ENCODE data around the gene NXNL1. TPM values are rescaled to one million over a fixed set of nuclear protein-coding genes. Genes with fewer than 3 reads are reported as not detected.

The NXNL1 gene
- total RNA-seq, 2 experiments from 2014 or later = not detected

DNA sequence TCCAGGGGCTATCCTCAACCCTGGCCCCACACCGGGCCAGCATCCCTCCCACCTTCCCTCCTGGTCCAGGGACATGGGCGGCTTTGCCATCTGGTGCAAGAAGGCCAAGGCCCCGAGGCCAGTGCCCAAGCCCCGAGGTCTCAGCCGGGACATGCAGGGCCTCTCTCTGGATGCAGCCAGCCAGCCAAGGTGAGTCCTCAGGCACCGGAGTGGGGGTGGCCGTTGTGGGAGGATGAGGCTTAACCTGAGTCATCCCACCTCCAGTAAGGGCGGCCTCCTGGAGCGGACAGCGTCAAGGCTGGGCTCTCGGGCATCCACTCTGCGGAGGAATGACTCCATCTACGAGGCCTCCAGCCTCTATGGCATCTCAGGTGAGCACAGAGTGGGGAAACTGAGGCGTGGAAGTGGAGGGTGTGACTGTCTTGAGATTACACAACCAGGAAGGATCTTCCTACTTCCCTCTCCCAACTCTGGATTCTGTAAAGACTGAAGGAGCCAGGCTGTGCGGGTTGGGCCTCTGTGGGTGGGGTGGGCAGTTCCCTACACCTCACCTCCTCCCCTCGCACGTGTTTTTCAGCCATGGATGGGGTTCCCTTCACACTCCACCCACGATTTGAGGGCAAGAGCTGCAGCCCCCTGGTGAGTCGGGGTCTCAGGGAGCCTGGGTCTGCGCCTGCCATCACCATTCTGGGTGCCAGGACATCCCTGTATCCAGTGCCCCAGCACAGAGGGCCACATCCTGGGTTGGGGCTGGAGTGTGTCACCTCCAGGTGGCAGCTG lies 37.1 kb downstream of the NXNL1 start:
- Mint-ChIP-seq H3K4me1 (ENCODE audit: low read depth) (peaks cover 17% of the 10 kb centered on the region), H3K9me3 (no peaks in the 10 kb centered on the region), H3K27me3 (ENCODE audit: low read depth) (no peaks in the 10 kb centered on the region), H3K36me3 (ENCODE audit: low read depth) (no peaks in the 10 kb centered on the region), H3K27ac (no peak overlapping the region), H3K4me3 (no peak overlapping the region)
- intact Hi-C loops (cut with micrococcal nuclease) = loop anchor here (2.0 kb wide), 1 partner anchor 25 kb away; the partner anchor contains the start of gene TMEM221
- CTCF ChIA-PET = interaction anchor here (0.7 kb wide), 1 partner anchor 312 kb away, joined by 4 read pairs; no protein-coding TSS in a partner anchor
- no peak for DNase-seq

GRCh38 chr19:17421942-17422341 lies 38.8 kb downstream of the NXNL1 start:
- Mint-ChIP-seq H3K36me3 (ENCODE audit: low read depth) (peaks cover 1% of the 10 kb centered on the region), H3K27ac (no peak overlapping the region), H3K27me3 (ENCODE audit: low read depth) (no peaks in the 10 kb centered on the region), H3K4me3 (no peak overlapping the region), H3K4me1 (ENCODE audit: low read depth) (peaks cover 17% of the 10 kb centered on the region), H3K9me3 (no peaks in the 10 kb centered on the region)
- no peak for DNase-seq
- CTCF ChIA-PET = interaction anchor here (0.6 to 1.3 kb wide), 2 partner anchors 19 to 302 kb away, joined by 4 to 5 read pairs; no protein-coding TSS in a partner anchor
- intact Hi-C loops (cut with micrococcal nuclease) = no loop called here

- H3K4me3 Mint-ChIP-seq = peak overlapping the region; percentile 87
- intact Hi-C loops (cut with micrococcal nuclease) = loop anchor here (1.0 kb wide), 1 partner anchor 25 kb away; no protein-coding TSS in a partner anchor
- no peak overlapping the region for H3K27ac Mint-ChIP-seq
- H3K27me3 Mint-ChIP-seq (ENCODE audit: low read depth) = no peaks in the 10 kb centered on the region
- H3K36me3 Mint-ChIP-seq (ENCODE audit: low read depth) = peaks cover 3% of the 10 kb centered on the region
- peak; percentile 52 for DNase-seq
- peaks cover 17% of the 10 kb centered on the region for H3K4me1 Mint-ChIP-seq (ENCODE audit: low read depth)
- CTCF ChIA-PET = interaction anchor here (1.0 to 1.4 kb wide), 3 partner anchors 8 to 26 kb away, joined by 4 to 5 read pairs (median 5); partner anchors contain the start of gene CCDC194
- H3K9me3 Mint-ChIP-seq = no peaks in the 10 kb centered on the region
Observed at GRCh38 chr19:17420475-17420924, 40.2 kb downstream of the NXNL1 start.

- Mint-ChIP-seq H3K27me3 (ENCODE audit: low read depth) (no peaks in the 10 kb centered on the region), H3K36me3 (ENCODE audit: low read depth) (peaks cover 3% of the 10 kb centered on the region), H3K4me1 (ENCODE audit: low read depth) (peaks cover 17% of the 10 kb centered on the region), H3K9me3 (no peaks in the 10 kb centered on the region), H3K27ac (peak within 1 kb of the TSS; percentile 87), H3K4me3 (peak within 1 kb of the TSS; percentile 87)
- CTCF ChIA-PET = interaction anchor here (0.6 to 1.7 kb wide), 8 partner anchors 9 to 46 kb away, joined by 3 to 8 read pairs (median 4); partner anchors contain the start of gene CCDC194
- intact Hi-C loops (cut with micrococcal nuclease) = loop anchor here (1.0 kb wide), 6 partner anchors 15 to 153 kb away; partner anchors contain the start of genes BABAM1, BST2, DDA1 and GTPBP3
- DNase-seq = peak; percentile 98
Observed at GRCh38 chr19:17419621-17420474, 40.9 kb downstream of the NXNL1 start, which contains the start of gene MVB12A. MVB12A (plus strand) TSS chr19:17420047; CDS start chr19:17420136, 89 bp downstream.

DNA sequence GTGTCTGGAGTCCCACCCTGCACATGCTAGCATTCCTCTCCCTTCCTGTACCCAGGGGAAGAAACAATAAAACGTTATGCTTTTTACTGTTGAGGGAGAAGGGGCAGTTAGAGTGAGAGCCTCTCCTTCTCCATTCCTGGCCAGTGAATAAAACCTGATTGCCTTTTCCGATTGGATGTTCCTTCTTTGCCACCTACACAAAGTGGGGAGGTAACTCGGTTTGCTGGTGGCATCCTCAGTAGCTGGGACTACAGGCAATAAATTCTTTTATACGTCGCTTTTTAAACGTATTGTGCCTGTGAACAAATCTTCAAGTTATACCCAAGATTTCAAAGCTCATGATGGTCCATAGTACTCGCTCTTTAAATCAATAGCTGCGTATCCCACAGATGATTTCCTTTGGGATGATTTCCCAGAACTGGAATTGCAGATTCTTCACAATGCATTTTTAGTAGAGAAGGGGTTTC lies 41.5 kb downstream of the NXNL1 start:
- intact Hi-C loops (cut with micrococcal nuclease) = loop anchor here (1.0 kb wide), 5 partner anchors 14 to 152 kb away; partner anchors contain the start of genes BABAM1, BST2, DDA1 and GTPBP3
- Mint-ChIP-seq H3K27ac (peak overlapping the region; percentile 87), H3K36me3 (ENCODE audit: low read depth) (peaks cover 4% of the 10 kb centered on the region), H3K4me3 (peak overlapping the region; percentile 87), H3K4me1 (ENCODE audit: low read depth) (peaks cover 14% of the 10 kb centered on the region), H3K9me3 (no peaks in the 10 kb centered on the region), H3K27me3 (ENCODE audit: low read depth) (no peaks in the 10 kb centered on the region)
- no peak for DNase-seq
- CTCF ChIA-PET = interaction anchor here (0.8 to 1.7 kb wide), 7 partner anchors 10 to 47 kb away, joined by 3 to 8 read pairs (median 4); partner anchors contain the start of gene CCDC194

GRCh38 chr19:17418710-17419109 lies 42.0 kb downstream of the NXNL1 start:
- H3K36me3 Mint-ChIP-seq (ENCODE audit: low read depth) = peaks cover 7% of the 10 kb centered on the region
- H3K4me3 Mint-ChIP-seq = peak overlapping the region; percentile 87
- H3K27me3 Mint-ChIP-seq (ENCODE audit: low read depth) = no peaks in the 10 kb centered on the region
- H3K9me3 Mint-ChIP-seq = no peaks in the 10 kb centered on the region
- H3K27ac Mint-ChIP-seq = peak overlapping the region; percentile 87
- intact Hi-C loops (cut with micrococcal nuclease) = loop anchor here (1.0 kb wide), 5 partner anchors 13 to 151 kb away; partner anchors contain the start of genes BABAM1, BST2, DDA1 and GTPBP3
- CTCF ChIA-PET = interaction anchor here (1.1 to 1.7 kb wide), 2 partner anchors 12 to 16 kb away, joined by 3 to 4 read pairs; no protein-coding TSS in a partner anchor
- DNase-seq = no peak
- peaks cover 14% of the 10 kb centered on the region for H3K4me1 Mint-ChIP-seq (ENCODE audit: low read depth)

- CTCF ChIA-PET = no interaction called here
- no peak overlapping the region for H3K27ac Mint-ChIP-seq
Observed at GRCh38 chr19:17415121-17415520, 45.6 kb downstream of the NXNL1 start.

DNA sequence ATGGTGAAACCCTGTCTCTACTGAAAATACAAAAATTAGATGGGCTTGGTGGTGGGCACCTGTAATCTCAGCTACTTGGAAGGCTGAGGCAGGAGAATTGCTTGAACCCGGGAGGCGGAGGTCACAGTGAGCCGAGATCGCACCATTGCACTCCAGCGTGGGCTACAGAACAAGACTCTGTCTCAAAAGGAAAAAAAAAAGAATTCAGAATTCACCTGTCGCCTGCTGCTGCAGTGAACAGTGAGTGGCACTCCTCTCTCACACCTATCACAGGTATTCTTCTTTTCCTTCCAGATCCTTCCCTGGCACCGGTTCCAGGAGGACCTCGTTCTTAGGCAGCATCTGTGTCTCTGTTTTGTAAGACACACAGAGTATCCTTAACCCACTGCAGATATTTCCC lies 46.6 kb downstream of the NXNL1 start:
- peaks cover 11% of the 10 kb centered on the region for H3K4me1 Mint-ChIP-seq (ENCODE audit: low read depth)
- no peak overlapping the region for H3K27ac Mint-ChIP-seq
- CTCF ChIA-PET = no interaction called here
- no peak overlapping the region for H3K4me3 Mint-ChIP-seq
- H3K36me3 Mint-ChIP-seq (ENCODE audit: low read depth) = peaks cover 16% of the 10 kb centered on the region
- intact Hi-C loops (cut with micrococcal nuclease) = no loop called here
- H3K27me3 Mint-ChIP-seq (ENCODE audit: low read depth) = no peaks in the 10 kb centered on the region
- no peak for DNase-seq
- no peaks in the 10 kb centered on the region for H3K9me3 Mint-ChIP-seq

More at GRCh38 chr19:17415121-17415520, 45.6 kb downstream of the NXNL1 start:
- H3K36me3 Mint-ChIP-seq (ENCODE audit: low read depth) = peaks cover 16% of the 10 kb centered on the region
- peaks cover 14% of the 10 kb centered on the region for H3K4me1 Mint-ChIP-seq (ENCODE audit: low read depth)
- intact Hi-C loops (cut with micrococcal nuclease) = no loop called here
- no peak for DNase-seq
- no peaks in the 10 kb centered on the region for H3K27me3 Mint-ChIP-seq (ENCODE audit: low read depth)
- no peaks in the 10 kb centered on the region for H3K9me3 Mint-ChIP-seq
- no peak overlapping the region for H3K4me3 Mint-ChIP-seq

- Mint-ChIP-seq H3K4me1 (ENCODE audit: low read depth) (peaks cover 18% of the 10 kb centered on the region), H3K27ac (no peak overlapping the region), H3K27me3 (ENCODE audit: low read depth) (no peaks in the 10 kb centered on the region), H3K4me3 (no peak overlapping the region), H3K9me3 (no peaks in the 10 kb centered on the region), H3K36me3 (ENCODE audit: low read depth) (peaks cover 17% of the 10 kb centered on the region)
- CTCF ChIA-PET = no interaction called here
- intact Hi-C loops (cut with micrococcal nuclease) = no loop called here
- no peak for DNase-seq
Observed at GRCh38 chr19:17411801-17412200, 48.9 kb downstream of the NXNL1 start.

GRCh38 chr19:17409990-17410389 lies 50.7 kb downstream of the NXNL1 start:
- H3K9me3 Mint-ChIP-seq = no peaks in the 10 kb centered on the region
- intact Hi-C loops (cut with micrococcal nuclease) = loop anchor here (10.0 kb wide), 1 partner anchor 335 kb away; the partner anchor contains the start of genes HAUS8 and MYO9B
- H3K4me1 Mint-ChIP-seq (ENCODE audit: low read depth) = peaks cover 19% of the 10 kb centered on the region
- no peak for DNase-seq
- peaks cover 24% of the 10 kb centered on the region for H3K36me3 Mint-ChIP-seq (ENCODE audit: low read depth)
- no peaks in the 10 kb centered on the region for H3K27me3 Mint-ChIP-seq (ENCODE audit: low read depth)
- H3K27ac Mint-ChIP-seq = no peak overlapping the region
- no peak overlapping the region for H3K4me3 Mint-ChIP-seq
- CTCF ChIA-PET = interaction anchor here (0.9 kb wide), 1 partner anchor 17 kb away, joined by 3 read pairs; no protein-coding TSS in a partner anchor

- peaks cover 25% of the 10 kb centered on the region for H3K36me3 Mint-ChIP-seq (ENCODE audit: low read depth)
- intact Hi-C loops (cut with micrococcal nuclease) = loop anchor here (10.0 kb wide), 1 partner anchor 332 kb away; the partner anchor contains the start of genes HAUS8 and MYO9B
- no peaks in the 10 kb centered on the region for H3K27me3 Mint-ChIP-seq (ENCODE audit: low read depth)
- peaks cover 31% of the 10 kb centered on the region for H3K4me1 Mint-ChIP-seq (ENCODE audit: low read depth)
- H3K9me3 Mint-ChIP-seq = no peaks in the 10 kb centered on the region
- no peak for DNase-seq
- CTCF ChIA-PET = interaction anchor here (1.2 to 1.4 kb wide), 3 partner anchors 11 to 17 kb away, joined by 3 to 4 read pairs (median 4); partner anchors contain the start of gene MVB12A
- H3K4me3 Mint-ChIP-seq = peak overlapping the region; percentile 80
- H3K27ac Mint-ChIP-seq = peak overlapping the region; percentile 94
Observed at GRCh38 chr19:17406887-17407196, 53.9 kb downstream of the NXNL1 start.

All from activated naive CD4-positive, alpha-beta T cell treated with anti-CD3 and anti-CD28 coated beads for 36 hours (primary cell).